K562 treated with DMSO at 1 percent for 24 hours (cell line): ENCODE results near the gene OR5K3. TPM values are rescaled to one million over a fixed set of nuclear protein-coding genes. Genes with fewer than 3 reads are reported as not detected.

Source experiments
- total RNA-seq: library from RNA; unstranded; fragments of 300-600 nt; gene quantifications from 2 replicates; pipeline ENCODE4 v1.2.3, GENCODE V29; 2022; ENCODE audit warnings: low read depth; ENCODE audit not compliant: insufficient read depth

Gene OR5K3, protein sequence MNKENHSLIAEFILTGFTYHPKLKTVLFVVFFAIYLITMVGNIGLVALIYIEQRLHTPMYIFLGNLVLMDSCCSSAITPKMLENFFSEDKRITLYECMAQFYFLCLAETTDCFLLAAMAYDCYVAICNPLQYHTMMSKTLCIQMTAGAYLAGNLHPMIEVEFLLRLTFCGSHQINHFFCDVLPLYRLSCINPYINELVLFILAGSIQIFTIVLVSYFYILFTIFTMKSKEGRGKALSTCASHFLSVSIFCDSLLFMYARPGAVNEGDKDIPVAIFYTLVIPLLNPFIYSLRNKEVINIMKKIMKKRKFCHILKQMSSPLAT
- not detected in 2 replicates for total RNA-seq

DNA sequence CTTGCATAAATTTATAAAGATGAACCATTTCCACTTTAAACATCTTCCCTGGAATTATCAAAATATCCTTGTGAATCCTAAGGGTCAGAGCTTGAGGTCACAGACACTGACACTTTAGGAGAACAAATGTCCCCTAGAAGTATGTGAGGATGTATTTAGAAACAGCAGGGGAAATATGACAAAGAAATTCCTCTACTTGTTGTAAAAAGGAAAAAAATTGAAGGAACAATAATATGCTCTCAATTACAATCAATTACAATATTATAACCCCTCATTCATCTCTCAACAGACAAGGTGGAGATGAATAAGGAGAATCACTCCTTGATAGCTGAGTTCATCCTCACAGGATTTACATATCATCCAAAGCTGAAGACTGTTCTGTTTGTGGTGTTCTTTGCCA is at the start of gene OR5K3:
Gene OR5K3, plus strand, starts transcription at position 301 of the 400 bp plus-strand sequence. Its CDS starts 0 bp downstream, at position 301.

DNA sequence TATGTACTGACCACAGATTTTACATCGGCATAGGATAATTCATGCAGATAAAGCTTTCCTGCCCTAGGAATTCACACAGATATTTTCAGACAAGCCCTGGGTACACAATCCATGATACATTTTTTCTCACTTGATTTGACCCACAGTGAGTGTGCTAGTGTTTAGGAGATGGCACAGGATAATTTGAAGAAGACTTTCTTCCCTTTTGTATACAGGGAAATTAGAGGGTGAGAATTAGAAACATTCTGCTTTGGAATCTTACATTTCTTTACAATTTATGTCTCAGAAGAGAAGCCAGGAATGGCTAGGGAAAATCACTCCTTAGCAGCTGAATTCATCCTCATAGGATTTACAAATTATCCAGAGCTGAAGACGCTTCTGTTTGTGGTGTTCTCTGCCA is 36.9 kb upstream of the OR5K3 start, which contains the start of gene OR5K4:
Gene OR5K4, plus strand, starts transcription at position 301 of the 400 bp plus-strand sequence. Its CDS starts 0 bp downstream, at position 301.

Other genes starting within 250 kb of the OR5K3 start
- not detected in 2 replicates for gene OR5H14, start 243.2 kb upstream of the OR5K3 start, total RNA-seq
- not detected in 2 replicates for gene OR5H15, start 224.0 kb upstream of the OR5K3 start, total RNA-seq
- not detected in 2 replicates for gene OR5H6, start 126.4 kb upstream of the OR5K3 start, total RNA-seq
- not detected in 2 replicates for gene OR5H2, start 108.2 kb upstream of the OR5K3 start, total RNA-seq
- gene OR5K4, start 36.8 kb upstream of the OR5K3 start, total RNA-seq: not detected in 2 replicates
- gene OR5K1, start 72.5 kb downstream of the OR5K3 start, total RNA-seq: not detected in 2 replicates
- gene OR5K2, start 107.0 kb downstream of the OR5K3 start, total RNA-seq: not detected in 2 replicates
- 37.0 and 41.2 TPM in 2 replicates for gene CLDND1, start 132.2 kb downstream of the OR5K3 start, total RNA-seq
- not detected in 2 replicates for gene GPR15, start 141.3 kb downstream of the OR5K3 start, total RNA-seq
- 22.7 and 28.8 TPM in 2 replicates for gene CPOX, start 202.9 kb downstream of the OR5K3 start, total RNA-seq